ENCODE data around the gene SLU7. TPM values are rescaled to one million over a fixed set of nuclear protein-coding genes. Genes with fewer than 3 reads are reported as not detected.

The SLU7 gene
- total and polyA plus RNA-seq, 2 donors (not counting 3 experiments of a cell fraction or from before 2014, with no cell fraction given) = 10.2 to 48.2 TPM

DNA sequence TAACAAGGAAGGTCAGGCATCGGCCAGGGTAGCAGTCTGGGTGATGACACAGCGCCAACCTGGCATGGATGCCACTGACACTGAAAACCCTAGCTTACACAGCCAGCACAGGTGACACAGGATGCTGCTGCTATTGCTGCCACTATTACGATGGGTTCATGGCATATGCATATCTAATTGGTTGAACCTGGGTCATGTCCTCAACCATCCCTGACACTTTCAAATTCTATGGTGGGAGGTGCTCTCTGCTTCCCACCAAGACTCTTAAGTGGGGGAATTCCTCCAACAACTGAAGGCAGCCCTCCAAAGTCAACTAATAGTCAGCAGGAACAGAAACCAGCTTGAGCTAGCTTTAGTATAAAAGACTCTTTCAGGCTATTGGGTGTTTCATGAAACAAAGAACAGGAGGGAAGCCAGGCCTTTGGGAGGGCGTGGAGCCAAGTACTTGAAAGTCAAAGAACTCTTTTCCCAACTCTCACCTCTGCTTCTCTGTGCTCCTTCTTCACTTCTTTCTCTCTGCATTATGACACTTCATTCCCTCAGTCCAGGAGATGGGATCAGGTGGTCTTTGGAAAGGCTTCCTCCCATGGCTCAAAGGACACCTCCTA lies 24.0 kb upstream of the SLU7 start:
- Histone ChIP-seq H3K9me3 (replicated peaks; ENCODE audit: control insufficient read depth, insufficient read depth, low read length) (no peaks in the 10 kb centered on the region), H3K4me2 (ENCODE audit: insufficient read depth, low read length) (no peak overlapping the region), H3K79me2 (ENCODE audit: control insufficient read depth, insufficient read depth, low read length) (no peaks in the 10 kb centered on the region), H3K9ac (replicated peaks; ENCODE audit: extremely low read depth, insufficient read depth, low read length) (no peak overlapping the region), H2AFZ (ENCODE audit: low read depth, low read length) (no peak overlapping the region), H3K27ac (ENCODE audit: insufficient read depth, low read depth, low read length) (no peak overlapping the region), H4K20me1 (replicated peaks; ENCODE audit: control insufficient read depth, extremely low read depth, insufficient read depth, low read length) (no peaks in the 10 kb centered on the region), H3K4me3 (replicated peaks in 1 of 3; ENCODE audit: insufficient read depth in 1 of 3, low read depth in 1 of 3, low read length in 3 of 3) (no peak overlapping the region), H3K36me3 (ENCODE audit: control insufficient read depth in 2 of 2, extremely low read depth in 1 of 2, insufficient read depth in 2 of 2, low read length in 2 of 2) (no peaks in the 10 kb centered on the region), H3K4me1 (ENCODE audit: control insufficient read depth, extremely low read depth, insufficient read depth, low read length) (peaks cover 10% of the 10 kb centered on the region), H3K9me1 (replicated peaks; ENCODE audit: control insufficient read depth, extremely low read depth, insufficient read depth, low read length) (no peaks in the 10 kb centered on the region), H3K27me3 (ENCODE audit: control insufficient read depth in 2 of 2, insufficient read depth in 2 of 2, low read length in 2 of 2) (no peaks in the 10 kb centered on the region)
- TF ChIP-seq, protein P1, sequence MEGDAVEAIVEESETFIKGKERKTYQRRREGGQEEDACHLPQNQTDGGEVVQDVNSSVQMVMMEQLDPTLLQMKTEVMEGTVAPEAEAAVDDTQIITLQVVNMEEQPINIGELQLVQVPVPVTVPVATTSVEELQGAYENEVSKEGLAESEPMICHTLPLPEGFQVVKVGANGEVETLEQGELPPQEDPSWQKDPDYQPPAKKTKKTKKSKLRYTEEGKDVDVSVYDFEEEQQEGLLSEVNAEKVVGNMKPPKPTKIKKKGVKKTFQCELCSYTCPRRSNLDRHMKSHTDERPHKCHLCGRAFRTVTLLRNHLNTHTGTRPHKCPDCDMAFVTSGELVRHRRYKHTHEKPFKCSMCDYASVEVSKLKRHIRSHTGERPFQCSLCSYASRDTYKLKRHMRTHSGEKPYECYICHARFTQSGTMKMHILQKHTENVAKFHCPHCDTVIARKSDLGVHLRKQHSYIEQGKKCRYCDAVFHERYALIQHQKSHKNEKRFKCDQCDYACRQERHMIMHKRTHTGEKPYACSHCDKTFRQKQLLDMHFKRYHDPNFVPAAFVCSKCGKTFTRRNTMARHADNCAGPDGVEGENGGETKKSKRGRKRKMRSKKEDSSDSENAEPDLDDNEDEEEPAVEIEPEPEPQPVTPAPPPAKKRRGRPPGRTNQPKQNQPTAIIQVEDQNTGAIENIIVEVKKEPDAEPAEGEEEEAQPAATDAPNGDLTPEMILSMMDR (IDR thresholded peaks at IDR 0.05; ENCODE audit: extremely low read depth in 1 of 2, insufficient read depth in 1 of 2, low read depth in 1 of 2, low read length in 2 of 2) = no peak
- TF ChIP-seq FOS (IDR thresholded peaks at IDR 0.05; ENCODE audit: borderline replicate concordance, insufficient read depth, low read length) (no peak), POLR2AphosphoS5 (IDR thresholded peaks at IDR 0.05; ENCODE audit: insufficient read depth, low read depth, low read length) (no peak), MYC (IDR thresholded peaks at IDR 0.05; ENCODE audit: low read depth, low read length) (no peak), JUN (IDR thresholded peaks at IDR 0.05; ENCODE audit: borderline replicate concordance, insufficient read depth, insufficient read length, low read depth) (no peak), EZH2 (IDR thresholded peaks at IDR 0.05; ENCODE audit: borderline replicate concordance, low read depth, low read length, severe bottlenecking) (no peak), GATA2 (IDR thresholded peaks at IDR 0.05; ENCODE audit: insufficient read depth, insufficient read length, low read depth, low read length) (no peak), POLR2A (IDR thresholded peaks at IDR 0.05; ENCODE audit: low read depth, low read length) (no peak)
- TF ChIP-seq, protein P2, sequence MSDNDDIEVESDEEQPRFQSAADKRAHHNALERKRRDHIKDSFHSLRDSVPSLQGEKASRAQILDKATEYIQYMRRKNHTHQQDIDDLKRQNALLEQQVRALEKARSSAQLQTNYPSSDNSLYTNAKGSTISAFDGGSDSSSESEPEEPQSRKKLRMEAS (IDR thresholded peaks at IDR 0.05; ENCODE audit: insufficient read depth, insufficient read length) = no peak
- intact Hi-C loops (cut with micrococcal nuclease) = no loop called here
- dilution Hi-C loops (cut with MboI; ENCODE audit: extremely low pct_ligation_motif_present, low sequenced_read_pairs) = no loop called here
- CTCF ChIA-PET = interaction anchor here (0.9 to 1.3 kb wide), 2 partner anchors 18 kb away, joined by 4 to 7 read pairs; no protein-coding TSS in a partner anchor
- FAIRE-seq = no peak
- POLR2A ChIA-PET = no interaction called here
- DNase-seq (ENCODE audit: low read depth, low spot score) = no peak
- no TSS peak for BruUV-seq (replicated peaks)
